ENCODE measurements around the gene GABRR3.

The GABRR3 gene

GRCh38 chr3:97954228-97954827 lies 80.8 kb downstream of the GABRR3 start:
- DNase-seq, result no peak

GRCh38 chr3:97952872-97953271 lies 82.2 kb downstream of the GABRR3 start:
- DNase-seq, result no peak

- DNase-seq, result no peak
Observed at GRCh38 chr3:97952280-97952679, 82.8 kb downstream of the GABRR3 start.

- peak in 1 of 5 experiments; percentile 32 for DNase-seq
Observed at GRCh38 chr3:97950360-97950759, 84.8 kb downstream of the GABRR3 start.

GRCh38 chr3:97949743-97950142 lies 85.4 kb downstream of the GABRR3 start:
- no peak for DNase-seq

- no peak for DNase-seq
Observed at GRCh38 chr3:97949110-97949485, 86.0 kb downstream of the GABRR3 start.

- DNase-seq, result no peak
Observed at GRCh38 chr3:97948351-97949109, 86.6 kb downstream of the GABRR3 start.

GRCh38 chr3:97942801-97943546 lies 92.1 kb downstream of the GABRR3 start:
- DNase-seq, result peak in 1 of 5 experiments; percentile 36

- DNase-seq, result peak in 2 of 5 experiments; percentile 1 to 17
Observed at GRCh38 chr3:97940034-97940433, 95.1 kb downstream of the GABRR3 start.

GRCh38 chr3:97939401-97939800 lies 95.7 kb downstream of the GABRR3 start:
- DNase-seq, result no peak

GRCh38 chr3:97938444-97938843 lies 96.7 kb downstream of the GABRR3 start:
- no peak for DNase-seq

GRCh38 chr3:97937205-97937604 lies 97.9 kb downstream of the GABRR3 start:
- no peak for DNase-seq

- no peak for DNase-seq
Observed at GRCh38 chr3:97935842-97936241, 99.3 kb downstream of the GABRR3 start.
